ENCODE results near the gene IPO13.

The IPO13 gene

GRCh38 chr1:44002606-44003157 lies 55.9 kb downstream of the IPO13 start:
- no peak overlapping the region for H3K4me3 ChIP-seq (ENCODE audit: low read length)
- no peak overlapping the region for H3K9ac ChIP-seq (ENCODE audit: low read length)
- H3K27me3 ChIP-seq (replicated peaks; ENCODE audit: control insufficient read depth, insufficient read depth, low read length): no peaks in the 10 kb centered on the region
- DNase-seq (ENCODE audit: low read depth): no peak
- peaks cover 4% of the 10 kb centered on the region for H3K4me1 ChIP-seq (ENCODE audit: control insufficient read depth, insufficient read depth, low read length)
- H3K9me3 ChIP-seq (ENCODE audit: control insufficient read depth, low read length): no peaks in the 10 kb centered on the region
- H3K36me3 ChIP-seq (ENCODE audit: control insufficient read depth, insufficient read depth, low read length, severe bottlenecking): peaks cover 6% of the 10 kb centered on the region

- no peaks in the 10 kb centered on the region for H3K27me3 ChIP-seq (replicated peaks; ENCODE audit: control insufficient read depth, insufficient read depth, low read length)
- no peak for DNase-seq (ENCODE audit: low read depth)
- no peaks in the 10 kb centered on the region for H3K9me3 ChIP-seq (ENCODE audit: control insufficient read depth, low read length)
- no peak overlapping the region for H3K9ac ChIP-seq (ENCODE audit: low read length)
- no peaks in the 10 kb centered on the region for H3K36me3 ChIP-seq (ENCODE audit: control insufficient read depth, insufficient read depth, low read length, severe bottlenecking)
- H3K4me3 ChIP-seq (ENCODE audit: low read length): no peak overlapping the region
- peaks cover 4% of the 10 kb centered on the region for H3K4me1 ChIP-seq (ENCODE audit: control insufficient read depth, insufficient read depth, low read length)
Observed at GRCh38 chr1:44008259-44008658, 61.5 kb downstream of the IPO13 start.

DNA sequence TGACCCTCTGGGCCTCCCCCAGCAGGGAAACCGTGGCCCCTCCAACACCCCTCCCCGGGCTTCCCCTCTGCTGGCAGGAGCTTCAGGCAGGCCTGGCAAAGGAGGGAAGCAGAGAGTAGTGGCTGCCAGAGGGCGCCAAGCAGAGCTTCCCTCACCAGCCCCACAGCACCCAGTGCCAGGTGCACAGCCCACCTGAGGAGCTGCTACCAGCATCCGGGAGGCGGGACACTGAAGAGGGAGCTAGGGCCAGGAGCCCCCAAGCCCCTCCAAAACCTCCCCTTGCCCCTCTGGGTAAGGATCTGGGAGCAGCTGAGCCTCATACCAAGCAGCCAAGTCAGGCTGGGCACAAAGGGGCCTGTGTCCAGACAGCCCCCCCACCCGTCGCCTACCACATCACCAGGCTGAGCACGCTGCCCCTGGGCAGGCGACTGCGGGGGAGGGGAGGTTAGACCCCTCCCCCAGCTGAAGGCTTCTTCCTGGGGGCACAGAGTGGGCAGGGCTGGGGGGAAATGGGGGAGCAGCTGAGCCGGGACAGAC lies 64.3 kb downstream of the IPO13 start:
- H3K27me3 ChIP-seq (replicated peaks; ENCODE audit: control insufficient read depth, insufficient read depth, low read length): no peaks in the 10 kb centered on the region
- no peak overlapping the region for H3K9ac ChIP-seq (ENCODE audit: low read length)

DNA sequence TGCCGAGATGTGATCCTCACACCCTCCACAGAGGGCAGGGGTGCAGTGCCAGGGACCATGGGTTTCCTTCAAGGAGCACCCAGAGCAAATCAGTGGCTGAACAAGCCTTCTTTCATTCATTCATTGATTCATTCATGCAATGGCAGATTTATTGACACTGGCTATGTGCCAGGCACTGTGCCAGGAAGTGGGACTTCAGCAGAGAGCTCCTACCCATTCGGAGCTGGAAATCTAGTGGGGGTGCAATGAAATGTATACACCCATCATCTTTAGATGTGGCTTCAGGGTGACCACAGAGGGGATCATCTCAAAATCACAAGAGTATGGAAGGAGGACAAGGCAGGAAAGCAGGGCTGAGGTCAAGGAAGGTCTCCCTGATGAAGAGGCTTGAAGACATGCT lies 65.7 kb downstream of the IPO13 start:
- no peak for DNase-seq (ENCODE audit: low read depth)
- H3K9ac ChIP-seq (ENCODE audit: low read length): no peak overlapping the region
- H3K4me3 ChIP-seq (ENCODE audit: low read length): no peak overlapping the region
- no peaks in the 10 kb centered on the region for H3K27me3 ChIP-seq (replicated peaks; ENCODE audit: control insufficient read depth, insufficient read depth, low read length)
- H3K4me1 ChIP-seq (ENCODE audit: control insufficient read depth, insufficient read depth, low read length): peaks cover 8% of the 10 kb centered on the region
- H3K36me3 ChIP-seq (ENCODE audit: control insufficient read depth, insufficient read depth, low read length, severe bottlenecking): no peaks in the 10 kb centered on the region
- H3K9me3 ChIP-seq (ENCODE audit: control insufficient read depth, low read length): no peaks in the 10 kb centered on the region

More for the DNA sequence above, 64.3 kb downstream of the IPO13 start:
- no peaks in the 10 kb centered on the region for H3K36me3 ChIP-seq (ENCODE audit: control insufficient read depth, insufficient read depth, low read length, severe bottlenecking)
- H3K4me3 ChIP-seq (ENCODE audit: low read length): no peak overlapping the region
- no peaks in the 10 kb centered on the region for H3K9me3 ChIP-seq (ENCODE audit: control insufficient read depth, low read length)
- DNase-seq (ENCODE audit: low read depth): no peak
- H3K4me1 ChIP-seq (ENCODE audit: control insufficient read depth, insufficient read depth, low read length): peaks cover 9% of the 10 kb centered on the region

DNA sequence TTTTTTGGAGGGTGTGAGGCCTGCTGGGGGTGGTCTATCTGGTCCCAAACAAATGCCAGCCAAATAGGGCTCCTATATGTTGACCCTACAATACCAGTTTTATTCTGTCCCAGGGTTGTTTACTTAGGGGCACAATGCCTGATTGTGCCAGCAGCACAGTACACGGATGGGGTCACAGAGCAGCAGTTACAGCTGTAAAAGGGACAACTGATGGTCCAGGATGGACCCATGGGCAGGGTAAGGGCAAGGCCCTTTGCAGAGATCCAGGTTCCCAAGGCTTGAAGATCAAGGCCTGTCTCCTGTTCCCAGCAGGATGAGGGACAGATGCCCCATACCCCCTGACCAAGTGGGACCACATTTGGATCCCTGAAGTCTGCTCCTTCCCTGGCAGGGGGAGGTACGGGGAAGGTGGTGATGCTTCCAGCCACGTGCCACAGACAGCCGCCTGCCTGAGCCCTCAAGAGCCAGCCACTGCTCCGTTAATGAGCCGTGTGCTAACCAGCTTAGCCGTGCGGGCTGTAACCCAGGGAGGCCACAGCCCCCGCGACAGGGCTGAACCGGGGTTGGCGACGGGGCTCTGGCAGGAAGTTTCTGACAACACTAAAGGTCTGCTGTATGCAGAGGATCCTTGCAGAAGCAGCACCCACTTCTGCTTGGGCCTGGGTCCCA lies 66.3 kb downstream of the IPO13 start:
- H3K36me3 ChIP-seq (ENCODE audit: control insufficient read depth, insufficient read depth, low read length, severe bottlenecking): no peaks in the 10 kb centered on the region
- peaks cover 8% of the 10 kb centered on the region for H3K4me1 ChIP-seq (ENCODE audit: control insufficient read depth, insufficient read depth, low read length)
- H3K9ac ChIP-seq (ENCODE audit: low read length): no peak overlapping the region
- no peaks in the 10 kb centered on the region for H3K27me3 ChIP-seq (replicated peaks; ENCODE audit: control insufficient read depth, insufficient read depth, low read length)
- no peaks in the 10 kb centered on the region for H3K9me3 ChIP-seq (ENCODE audit: control insufficient read depth, low read length)
- DNase-seq (ENCODE audit: low read depth): no peak
- no peak overlapping the region for H3K4me3 ChIP-seq (ENCODE audit: low read length)

DNA sequence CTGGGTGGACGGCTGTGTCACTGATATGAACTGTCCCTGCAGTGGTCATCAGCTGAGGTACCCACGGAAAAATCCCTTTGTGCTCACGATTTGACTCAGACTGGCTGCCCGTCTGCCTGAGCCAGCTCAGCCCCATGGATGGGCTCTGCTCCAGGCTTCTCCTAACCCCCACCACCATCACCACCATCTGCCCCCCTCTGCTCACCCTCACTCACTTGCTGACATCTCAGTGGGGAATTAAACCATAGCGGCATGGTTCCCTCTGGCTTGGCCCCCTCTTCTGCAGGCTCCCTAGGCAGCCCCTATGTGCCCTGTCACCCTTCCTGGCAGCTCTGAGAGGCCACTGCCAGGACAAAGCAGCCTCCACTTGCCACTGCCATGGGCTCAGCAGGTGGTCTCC lies 67.2 kb downstream of the IPO13 start:
- Histone ChIP-seq H3K9ac (ENCODE audit: low read length) (no peak overlapping the region), H3K9me3 (ENCODE audit: control insufficient read depth, low read length) (no peaks in the 10 kb centered on the region), H3K36me3 (ENCODE audit: control insufficient read depth, insufficient read depth, low read length, severe bottlenecking) (no peaks in the 10 kb centered on the region), H3K4me3 (ENCODE audit: low read length) (no peak overlapping the region), H3K27me3 (replicated peaks; ENCODE audit: control insufficient read depth, insufficient read depth, low read length) (no peaks in the 10 kb centered on the region), H3K4me1 (ENCODE audit: control insufficient read depth, insufficient read depth, low read length) (peaks cover 8% of the 10 kb centered on the region)
- DNase-seq (ENCODE audit: low read depth): no peak

- peaks cover 8% of the 10 kb centered on the region for H3K4me1 ChIP-seq (ENCODE audit: control insufficient read depth, insufficient read depth, low read length)
- no peaks in the 10 kb centered on the region for H3K27me3 ChIP-seq (replicated peaks; ENCODE audit: control insufficient read depth, insufficient read depth, low read length)
- DNase-seq (ENCODE audit: low read depth): no peak
- H3K36me3 ChIP-seq (ENCODE audit: control insufficient read depth, insufficient read depth, low read length, severe bottlenecking): no peaks in the 10 kb centered on the region
- H3K4me3 ChIP-seq (ENCODE audit: low read length): no peak overlapping the region
- H3K9ac ChIP-seq (ENCODE audit: low read length): peak overlapping the region; percentile 20
- H3K9me3 ChIP-seq (ENCODE audit: control insufficient read depth, low read length): no peaks in the 10 kb centered on the region
Observed at GRCh38 chr1:44014365-44015104, 67.8 kb downstream of the IPO13 start.

DNA sequence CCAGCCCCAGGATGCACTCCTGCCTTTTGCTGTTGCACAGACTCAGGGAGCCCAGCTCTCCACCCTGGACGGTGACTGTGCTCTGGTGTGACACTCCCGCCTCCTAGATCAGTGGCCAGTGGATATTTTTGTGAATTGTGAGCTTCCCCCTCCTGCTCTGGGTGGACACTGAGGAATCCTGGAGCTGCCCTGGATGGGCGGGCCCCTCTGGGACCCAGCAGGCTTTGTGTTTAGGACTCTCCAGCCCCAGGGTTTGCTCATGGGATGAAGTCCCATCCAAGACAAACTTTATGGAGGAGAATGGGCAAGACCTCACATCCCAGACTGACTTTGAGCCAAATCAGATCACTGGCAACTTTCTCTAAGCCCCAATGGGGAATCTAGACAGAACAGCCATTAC lies 68.5 kb downstream of the IPO13 start:
- Histone ChIP-seq H3K27me3 (replicated peaks; ENCODE audit: control insufficient read depth, insufficient read depth, low read length) (no peaks in the 10 kb centered on the region), H3K4me3 (ENCODE audit: low read length) (no peak overlapping the region), H3K4me1 (ENCODE audit: control insufficient read depth, insufficient read depth, low read length) (peaks cover 8% of the 10 kb centered on the region), H3K36me3 (ENCODE audit: control insufficient read depth, insufficient read depth, low read length, severe bottlenecking) (no peaks in the 10 kb centered on the region), H3K9me3 (ENCODE audit: control insufficient read depth, low read length) (no peaks in the 10 kb centered on the region), H3K9ac (ENCODE audit: low read length) (no peak overlapping the region)
- no peak for DNase-seq (ENCODE audit: low read depth)

DNA sequence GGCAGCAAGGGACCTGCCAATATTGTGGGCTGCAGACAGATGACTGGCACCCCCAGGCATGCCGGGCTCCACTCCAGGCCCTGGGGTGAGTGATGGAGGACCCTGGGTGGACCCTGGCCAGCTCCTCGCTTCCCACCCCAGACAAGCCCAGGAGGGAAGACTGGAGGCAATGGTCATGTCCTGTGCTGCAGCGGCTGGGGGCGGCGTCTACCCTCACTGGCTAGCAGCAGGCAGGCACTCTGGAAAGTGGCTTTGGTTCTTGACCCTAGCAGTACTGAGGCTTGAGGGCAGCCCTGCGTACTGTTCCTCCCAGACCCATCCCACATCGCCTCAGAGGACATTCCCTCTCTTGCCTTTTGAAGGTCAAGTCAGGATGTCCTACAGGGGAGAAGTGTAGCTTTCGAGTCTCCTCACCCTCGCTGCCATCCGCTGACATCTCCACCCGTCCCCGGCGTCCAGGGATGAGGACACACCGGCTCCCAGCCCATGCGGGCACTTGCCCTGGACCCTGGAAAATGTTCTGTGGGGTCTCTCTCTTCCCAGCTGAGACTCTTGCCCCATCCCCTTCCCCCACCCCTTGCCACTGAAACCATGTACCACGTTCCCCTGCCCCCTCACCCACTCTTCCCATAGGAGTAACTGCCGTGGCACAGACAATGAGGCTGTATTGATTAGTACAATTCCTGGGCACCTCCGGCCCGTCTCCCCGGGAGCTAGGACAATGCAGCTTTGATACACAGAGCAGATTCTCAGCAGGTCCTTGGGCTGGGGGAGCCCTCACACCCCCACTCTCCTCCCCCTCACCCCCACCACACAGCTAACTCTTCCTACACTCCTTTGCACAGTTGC lies 69.5 kb downstream of the IPO13 start:
- no peak overlapping the region for H3K9ac ChIP-seq (ENCODE audit: low read length)
- peaks cover 1% of the 10 kb centered on the region for H3K36me3 ChIP-seq (ENCODE audit: control insufficient read depth, insufficient read depth, low read length, severe bottlenecking)
- H3K4me3 ChIP-seq (ENCODE audit: low read length): no peak overlapping the region
- DNase-seq (ENCODE audit: low read depth): no peak
- no peaks in the 10 kb centered on the region for H3K27me3 ChIP-seq (replicated peaks; ENCODE audit: control insufficient read depth, insufficient read depth, low read length)
- H3K9me3 ChIP-seq (ENCODE audit: control insufficient read depth, low read length): no peaks in the 10 kb centered on the region
- H3K4me1 ChIP-seq (ENCODE audit: control insufficient read depth, insufficient read depth, low read length): peaks cover 8% of the 10 kb centered on the region

GRCh38 chr1:44016890-44017400 lies 70.2 kb downstream of the IPO13 start:
- H3K4me3 ChIP-seq (ENCODE audit: low read length): no peak overlapping the region
- peaks cover 8% of the 10 kb centered on the region for H3K4me1 ChIP-seq (ENCODE audit: control insufficient read depth, insufficient read depth, low read length)
- no peaks in the 10 kb centered on the region for H3K27me3 ChIP-seq (replicated peaks; ENCODE audit: control insufficient read depth, insufficient read depth, low read length)
- no peak overlapping the region for H3K9ac ChIP-seq (ENCODE audit: low read length)
- H3K9me3 ChIP-seq (ENCODE audit: control insufficient read depth, low read length): no peaks in the 10 kb centered on the region
- DNase-seq (ENCODE audit: low read depth): no peak
- H3K36me3 ChIP-seq (ENCODE audit: control insufficient read depth, insufficient read depth, low read length, severe bottlenecking): peaks cover 8% of the 10 kb centered on the region
